A204.1 (cell line): ENCODE measurements around the gene GPR33.
"Not testable (repeated sequence)": the region's sequence is repeated elsewhere in the genome, so short reads cannot be mapped to it uniquely, and the experiment has no call there.

Source experiments
- FAIRE-seq: peaks from 2 replicates; lab custom pipeline; 2012; peaks lifted over from hg19 to GRCh38; lab: Jason Lieb, UNC

Gene GPR33

DNA sequence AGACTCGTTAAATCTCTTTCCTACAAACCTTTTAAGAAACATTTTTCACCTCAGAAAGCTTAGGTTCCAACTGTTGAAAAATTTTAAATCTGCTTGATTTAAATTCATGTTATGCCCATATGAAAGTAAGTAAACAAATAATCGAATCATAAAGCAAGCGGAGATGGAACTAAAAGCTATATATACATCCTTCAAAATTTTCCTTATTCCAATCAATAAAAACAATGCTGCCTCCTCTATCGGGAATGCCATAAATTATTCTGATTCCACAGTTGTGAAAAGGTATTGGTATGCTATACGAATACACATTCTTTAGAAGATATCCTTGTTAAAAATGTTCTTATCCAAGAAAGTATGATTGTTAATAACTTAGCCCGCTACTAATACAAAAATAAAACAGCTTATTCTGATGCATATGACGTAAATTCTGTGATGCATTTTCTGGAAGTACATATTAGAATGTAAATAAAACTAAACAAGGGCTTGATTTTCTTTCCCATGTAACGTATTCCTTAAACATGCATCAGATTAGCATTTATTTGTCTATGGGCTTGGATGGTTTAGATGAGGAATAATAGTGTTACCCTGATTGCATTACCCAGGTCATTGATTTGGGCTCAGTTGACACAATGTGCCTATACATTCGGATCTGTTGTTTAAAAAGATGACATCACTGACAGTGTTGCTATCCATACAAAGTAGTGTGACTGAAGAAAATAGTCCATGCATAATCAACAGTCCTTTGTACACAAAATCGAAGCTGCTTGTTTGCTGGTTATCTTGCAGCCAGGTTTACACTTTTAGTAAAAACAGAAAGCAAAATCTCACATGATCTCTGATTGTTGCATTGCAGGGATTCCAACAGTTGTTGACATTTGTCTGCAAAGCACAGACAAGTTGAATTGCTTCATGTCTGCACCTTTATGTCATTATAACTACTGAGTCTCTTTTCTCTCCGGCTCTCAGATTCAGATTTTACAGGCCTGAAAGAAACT, 29.9 kb downstream of the GPR33 start:
- no peak for FAIRE-seq

DNA sequence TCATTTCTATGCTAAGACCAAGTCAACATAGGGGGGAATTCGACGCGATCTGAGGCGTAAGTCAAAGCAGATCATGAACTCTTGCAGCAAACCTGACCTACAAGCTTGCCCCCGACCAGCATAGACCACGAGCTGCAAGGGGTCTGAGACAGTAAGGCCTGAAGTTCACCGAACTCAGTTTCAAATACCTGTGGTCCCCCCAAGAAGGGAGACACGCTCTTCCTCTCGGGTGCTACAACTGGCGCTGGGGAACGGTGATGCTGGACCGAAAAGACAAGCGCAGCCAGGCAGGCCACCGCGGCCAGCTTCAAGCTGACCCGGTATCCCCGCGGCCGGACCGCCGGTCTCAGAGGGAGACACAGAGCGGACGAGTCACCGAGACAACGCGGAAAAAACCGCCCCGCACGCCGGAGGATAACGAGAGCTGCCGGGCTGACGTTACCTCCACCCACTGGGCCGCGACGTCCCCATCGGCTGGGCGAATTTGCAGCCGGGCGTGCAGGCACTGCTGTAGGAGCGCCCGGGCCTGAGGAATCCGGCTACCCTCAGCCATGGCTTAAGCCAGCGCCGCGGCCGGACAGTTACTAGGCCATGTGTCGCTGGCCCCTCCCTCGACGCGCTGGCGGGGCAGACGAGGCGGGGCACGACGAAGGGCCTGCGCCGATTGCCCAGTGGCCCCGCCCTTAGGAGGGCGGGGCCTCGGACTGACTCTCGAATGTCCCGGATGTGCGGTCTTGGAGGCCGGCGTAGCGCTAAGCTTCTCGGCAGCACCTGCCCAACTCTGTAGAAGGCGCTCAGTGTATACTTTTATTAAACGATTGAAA, 30.8 kb downstream of the GPR33 start, which contains the start of gene DTD2:
DTD2 (minus strand) TSS at position 666 of the 824 bp plus-strand sequence; CDS start at position 553, 113 bp downstream.
- FAIRE-seq, result peak; percentile 97

DNA sequence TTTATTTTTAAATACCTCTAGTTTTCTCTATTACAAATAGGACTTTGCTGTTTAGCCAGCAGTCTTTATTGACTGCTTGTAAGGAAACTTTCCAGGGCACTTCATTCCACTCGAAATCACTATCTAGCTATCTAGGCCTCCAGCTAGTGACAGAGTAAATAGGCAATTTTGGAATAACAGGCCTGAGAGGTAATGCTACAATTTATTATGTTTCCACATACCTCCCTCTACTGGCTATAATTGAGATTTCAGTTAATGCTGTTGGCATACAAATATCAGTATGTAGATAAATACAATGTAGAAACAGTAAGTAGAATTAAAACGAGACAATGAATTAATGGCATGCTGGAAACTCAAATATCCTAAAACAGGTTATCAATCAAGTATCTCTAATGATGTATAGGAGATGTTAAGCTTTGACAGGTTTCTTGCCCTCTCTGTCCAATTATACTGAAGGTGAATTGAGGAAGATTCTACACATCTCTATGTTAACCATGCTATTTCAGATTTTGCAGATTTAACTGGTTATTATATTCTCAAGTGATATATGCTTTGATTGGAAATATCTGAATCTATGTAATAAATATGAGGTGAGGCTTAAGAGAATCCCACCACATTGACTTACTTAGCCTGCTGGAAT, 37.7 kb downstream of the GPR33 start:
- peak; percentile 95 for FAIRE-seq

DNA sequence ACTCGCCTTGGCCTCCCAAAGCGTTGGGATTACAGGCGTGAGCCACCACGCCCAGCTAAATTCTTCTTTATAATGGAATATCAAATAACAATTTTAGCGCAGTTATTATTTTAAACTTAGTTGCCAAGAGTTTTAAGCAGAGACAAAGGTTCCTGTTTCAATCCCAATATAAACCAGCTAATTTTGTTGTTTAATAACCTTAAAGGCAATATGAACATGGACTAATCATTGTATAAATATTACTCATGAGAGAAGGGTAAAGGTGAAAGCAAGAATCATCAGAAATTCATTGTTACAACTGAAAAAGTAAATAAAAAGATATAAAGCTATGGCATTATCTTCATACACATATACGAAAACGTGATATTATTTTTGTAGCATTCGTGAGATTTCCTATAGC, 38.7 kb downstream of the GPR33 start:
- no peak for FAIRE-seq

DNA sequence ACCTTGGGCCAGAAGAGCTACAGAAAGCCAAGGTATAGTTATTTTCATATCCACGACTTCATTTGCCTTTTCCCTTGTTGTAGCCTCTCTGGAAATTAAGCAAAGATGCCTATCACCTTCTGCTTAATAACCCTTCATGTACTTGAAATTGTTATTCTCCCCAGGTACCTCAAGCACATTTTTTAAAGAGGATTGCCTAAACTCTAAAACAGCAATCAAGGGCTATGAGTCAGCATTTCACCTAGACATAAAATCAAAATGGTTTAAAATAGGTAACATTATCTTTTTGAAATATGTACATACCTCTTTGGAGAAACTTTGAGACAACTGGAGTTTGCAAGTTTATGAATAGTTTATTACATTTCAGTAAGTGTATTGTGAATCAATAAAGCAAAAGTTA, 42.1 kb downstream of the GPR33 start:
- FAIRE-seq, result no peak

DNA sequence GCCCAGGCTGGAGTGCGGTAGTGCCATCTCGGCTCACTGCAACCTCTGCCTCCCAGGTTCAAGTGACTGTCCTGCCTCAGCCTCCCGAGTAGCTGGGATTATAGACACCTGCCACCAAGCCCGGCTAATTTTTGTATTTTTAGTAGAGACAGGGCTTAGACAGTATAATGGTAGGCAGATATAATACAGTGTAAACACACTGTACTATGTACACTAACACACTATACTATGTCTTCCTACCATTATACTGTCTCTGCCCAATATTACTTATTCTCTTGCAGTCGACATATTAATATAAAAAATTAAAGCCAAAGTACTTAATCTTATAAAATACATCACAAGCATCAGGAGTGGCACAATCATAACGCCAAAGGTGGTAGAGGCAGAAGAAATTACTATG, 45.6 kb downstream of the GPR33 start:
- FAIRE-seq, result no peak

DNA sequence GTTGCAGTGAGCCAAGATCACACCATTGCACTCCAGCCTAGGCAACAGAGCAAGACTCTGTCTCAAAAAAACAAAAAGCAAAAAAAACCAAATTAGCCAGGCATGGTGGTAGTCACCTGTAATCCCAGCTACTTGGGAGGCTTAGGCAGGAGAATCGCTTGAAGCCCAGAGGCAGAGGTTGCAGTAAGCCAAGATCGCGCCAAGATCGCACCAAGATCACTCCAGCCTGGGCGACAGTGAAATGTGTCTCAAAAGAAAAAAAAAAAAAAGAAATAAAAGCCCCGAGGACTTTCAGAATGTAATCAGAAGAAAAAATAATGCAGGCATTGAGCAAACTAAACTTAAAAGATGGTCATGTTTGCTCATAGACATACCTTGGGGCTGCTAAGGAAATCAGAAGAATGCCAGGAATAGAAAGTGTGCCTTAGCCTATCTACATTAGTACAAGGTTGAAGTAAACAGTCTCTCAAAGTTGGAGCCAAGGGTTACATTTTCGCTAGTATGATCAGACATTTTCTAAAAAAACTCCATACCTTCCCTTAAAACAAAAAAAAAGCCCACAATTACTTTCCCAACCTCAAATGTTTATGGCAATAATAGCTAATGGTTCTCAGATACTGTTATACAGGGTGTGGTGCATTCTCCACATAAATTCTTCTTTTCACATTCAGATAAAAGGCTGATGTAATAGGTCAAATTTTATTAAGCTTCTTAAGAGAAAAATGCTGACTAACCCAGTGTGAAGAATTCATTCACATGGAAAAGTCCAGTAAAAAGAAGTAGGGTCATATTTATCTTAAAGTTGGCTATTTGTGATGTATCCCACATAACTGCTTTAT, 46.3 kb downstream of the GPR33 start:
- no peak for FAIRE-seq

DNA sequence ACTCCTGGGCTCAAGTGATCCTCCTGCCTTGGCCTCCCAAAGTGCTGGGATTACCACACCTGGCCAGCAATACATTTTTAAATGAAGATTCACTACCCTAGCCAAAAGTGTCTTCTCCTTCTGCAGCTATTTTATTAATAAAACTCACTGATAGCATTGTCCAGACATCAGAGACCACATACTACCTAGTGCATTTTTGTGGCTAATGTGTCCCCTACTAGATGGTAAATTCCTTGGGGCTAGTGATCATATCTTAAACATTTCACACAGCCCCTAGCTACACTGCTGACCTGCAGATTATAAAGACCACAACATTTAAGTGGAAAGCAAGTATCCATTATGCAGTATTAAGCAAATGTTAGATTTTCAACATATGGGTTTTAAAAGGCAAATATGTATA, 47.6 kb downstream of the GPR33 start:
- FAIRE-seq, result no peak

DNA sequence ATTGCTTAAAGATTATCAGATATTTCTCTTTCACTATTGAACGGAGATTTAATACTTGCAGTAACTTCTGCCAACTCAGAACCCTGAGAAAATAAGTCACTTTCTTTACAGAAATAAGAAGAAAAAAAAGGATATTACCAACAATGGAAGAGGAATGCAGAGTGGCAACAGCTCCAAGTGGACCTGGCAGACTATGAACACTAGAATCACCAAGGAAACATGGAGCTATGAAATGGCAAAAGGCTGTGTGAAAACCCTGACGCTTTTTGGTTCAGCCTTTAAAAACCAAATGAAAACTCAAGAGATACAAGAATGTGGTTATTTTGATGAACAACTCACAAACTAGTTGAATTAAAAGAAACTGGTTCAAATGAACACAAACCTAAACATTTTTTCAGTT, 48.3 kb downstream of the GPR33 start:
- FAIRE-seq, result no peak

DNA sequence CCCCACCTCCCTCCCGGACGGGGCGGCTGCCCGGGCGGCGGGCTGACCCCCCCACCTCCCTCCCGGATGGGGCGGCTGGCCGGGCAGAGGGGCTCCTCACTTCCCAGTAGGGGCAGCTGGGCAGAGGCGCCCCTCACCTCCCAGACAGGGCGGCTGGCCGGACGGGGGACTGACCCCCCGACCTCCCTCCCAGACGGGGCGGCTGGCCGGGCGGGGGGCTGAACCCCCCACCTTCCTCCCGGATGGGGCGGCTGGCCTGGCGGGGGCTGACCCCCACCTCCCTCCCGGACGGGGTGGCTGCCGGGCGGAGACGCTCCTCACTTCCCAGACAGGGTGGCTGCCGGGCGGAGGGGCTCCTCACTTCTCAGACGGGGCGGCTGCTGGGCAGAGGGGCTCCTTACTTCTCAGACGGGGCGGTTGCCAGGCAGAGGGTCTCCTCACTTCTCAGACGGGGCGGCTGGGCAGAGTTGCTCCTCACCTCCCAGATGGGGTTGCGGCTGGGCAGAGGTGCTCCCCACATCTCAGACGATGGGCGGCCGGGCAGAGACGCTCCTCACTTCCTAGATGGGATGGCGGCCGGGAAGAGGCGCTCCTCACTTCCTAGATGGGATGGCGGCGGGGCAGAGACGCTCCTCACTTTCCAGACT, 50.7 kb downstream of the GPR33 start:
- not testable (repeated sequence) for FAIRE-seq

DNA sequence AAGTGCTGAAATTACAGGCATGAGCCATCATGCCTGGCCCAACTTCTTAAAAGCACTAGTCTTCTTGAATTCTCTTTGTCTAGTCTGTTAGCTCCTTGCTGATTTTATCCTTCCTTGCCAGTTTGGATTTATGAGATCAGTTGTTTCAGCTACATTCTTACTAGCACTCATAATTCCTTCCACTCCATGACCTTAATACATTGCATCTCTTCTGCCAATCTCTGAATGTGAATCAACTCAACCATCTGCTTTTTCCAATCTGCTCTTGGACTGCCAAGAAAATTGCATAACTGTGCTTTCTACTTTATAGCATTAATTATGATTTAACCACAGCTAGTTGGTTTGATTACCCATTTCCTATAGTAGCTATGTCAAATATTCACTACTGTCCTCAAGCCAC, 52.6 kb downstream of the GPR33 start:
- no peak for FAIRE-seq
